ENCODE measurements around the gene RBP7.
A peak's percentile ranks its signal among the peaks of the same experiment; 100 is the strongest.

RBP7 gene

GRCh38 chr1:10051656-10052055 lies 54.6 kb downstream of the RBP7 start:
- H3K27ac ChIP-seq = no peak overlapping the region
- DNase-seq = no peak
- no peaks in the 10 kb centered on the region for H3K36me3 ChIP-seq (replicated peaks)
- in situ Hi-C loops (cut with HindIII; ENCODE audit: low pct_ligation_motif_present, low sequenced_read_pairs) = no loop called here
- no peak for TF ChIP-seq CTCF (IDR thresholded peaks at IDR 0.05; ENCODE audit: low read depth, low read length, missing control alignments)
- H3K4me3 ChIP-seq (ENCODE audit: low read depth, low read length) = no peak overlapping the region
- no peaks in the 10 kb centered on the region for H3K27me3 ChIP-seq (replicated peaks)

- H3K4me3 ChIP-seq (ENCODE audit: low read depth, low read length) = no peak overlapping the region
- no peak for TF ChIP-seq CTCF (IDR thresholded peaks at IDR 0.05; ENCODE audit: low read depth, low read length, missing control alignments)
- no peak overlapping the region for H3K27ac ChIP-seq
- no peaks in the 10 kb centered on the region for H3K27me3 ChIP-seq (replicated peaks)
- DNase-seq = no peak
- in situ Hi-C loops (cut with HindIII; ENCODE audit: low pct_ligation_motif_present, low sequenced_read_pairs) = no loop called here
- H3K36me3 ChIP-seq (replicated peaks) = no peaks in the 10 kb centered on the region
Observed at GRCh38 chr1:10052347-10052746, 55.3 kb downstream of the RBP7 start.

GRCh38 chr1:10054465-10054864 lies 57.4 kb downstream of the RBP7 start:
- H3K27ac ChIP-seq = no peak overlapping the region
- no peak for TF ChIP-seq CTCF (IDR thresholded peaks at IDR 0.05; ENCODE audit: low read depth, low read length, missing control alignments)
- no peak for DNase-seq
- no peaks in the 10 kb centered on the region for H3K27me3 ChIP-seq (replicated peaks)
- no peaks in the 10 kb centered on the region for H3K36me3 ChIP-seq (replicated peaks)
- in situ Hi-C loops (cut with HindIII; ENCODE audit: low pct_ligation_motif_present, low sequenced_read_pairs) = no loop called here
- H3K4me3 ChIP-seq (ENCODE audit: low read depth, low read length) = no peak overlapping the region

- in situ Hi-C loops (cut with HindIII; ENCODE audit: low pct_ligation_motif_present, low sequenced_read_pairs) = no loop called here
Observed at GRCh38 chr1:10056599-10056987, 59.6 kb downstream of the RBP7 start.

GRCh38 chr1:10057343-10057742 lies 60.3 kb downstream of the RBP7 start:
- Histone ChIP-seq H3K27me3 (replicated peaks) (no peaks in the 10 kb centered on the region), H3K36me3 (replicated peaks) (no peaks in the 10 kb centered on the region), H3K27ac (peak overlapping the region; percentile 55), H3K4me3 (ENCODE audit: low read depth, low read length) (no peak overlapping the region)
- DNase-seq = peak; percentile 69
- in situ Hi-C loops (cut with HindIII; ENCODE audit: low pct_ligation_motif_present, low sequenced_read_pairs) = no loop called here
- TF ChIP-seq CTCF (IDR thresholded peaks at IDR 0.05; ENCODE audit: low read depth, low read length, missing control alignments) = no peak

More at GRCh38 chr1:10056599-10056987, 59.6 kb downstream of the RBP7 start:
- Histone ChIP-seq H3K27ac (peak overlapping the region; percentile 55), H3K36me3 (replicated peaks) (no peaks in the 10 kb centered on the region), H3K4me3 (ENCODE audit: low read depth, low read length) (no peak overlapping the region), H3K27me3 (replicated peaks) (no peaks in the 10 kb centered on the region)
- no peak for DNase-seq
- TF ChIP-seq CTCF (IDR thresholded peaks at IDR 0.05; ENCODE audit: low read depth, low read length, missing control alignments) = no peak

- in situ Hi-C loops (cut with HindIII; ENCODE audit: low pct_ligation_motif_present, low sequenced_read_pairs) = no loop called here
- Histone ChIP-seq H3K4me3 (ENCODE audit: low read depth, low read length) (no peak overlapping the region), H3K27ac (peak overlapping the region; percentile 20), H3K36me3 (replicated peaks) (no peaks in the 10 kb centered on the region), H3K27me3 (replicated peaks) (no peaks in the 10 kb centered on the region)
- no peak for TF ChIP-seq CTCF (IDR thresholded peaks at IDR 0.05; ENCODE audit: low read depth, low read length, missing control alignments)
- DNase-seq = no peak
Observed at GRCh38 chr1:10057796-10058195, 60.8 kb downstream of the RBP7 start.
